ENCODE data around the gene HNRNPA2B1.

DNA sequence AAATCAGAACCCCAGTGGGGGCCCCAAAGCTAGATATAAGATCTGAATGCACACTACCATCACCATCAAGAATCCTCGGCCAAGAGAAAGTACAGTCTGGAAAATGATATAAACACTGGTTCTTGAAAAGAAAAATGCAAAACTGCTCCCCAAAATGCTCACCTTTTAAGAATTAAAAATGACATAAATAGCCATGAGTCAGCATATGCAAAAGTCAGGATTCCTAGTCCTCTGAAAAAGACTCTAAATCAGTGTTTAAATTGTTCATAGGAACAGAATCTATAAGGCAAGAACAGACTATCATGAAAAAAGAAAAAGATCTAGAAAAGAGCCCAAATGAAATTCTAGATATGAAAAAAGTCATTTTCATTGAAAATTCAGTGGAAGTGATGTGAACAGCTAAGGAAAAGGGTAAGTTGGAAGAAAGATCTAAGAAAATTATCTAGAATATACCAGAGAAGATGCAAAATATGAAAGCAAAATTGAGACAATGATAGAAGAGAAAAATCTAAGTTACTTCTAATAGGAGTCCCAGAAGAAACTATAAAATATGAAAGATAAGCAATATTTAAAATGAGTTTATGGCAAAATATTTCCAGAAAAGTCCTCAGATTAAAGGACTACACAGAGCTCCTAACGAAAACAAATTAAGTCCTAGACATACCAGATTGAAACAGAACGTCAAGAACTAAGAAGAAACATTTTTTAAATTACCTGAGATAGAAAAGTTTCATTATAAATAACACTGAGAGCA, 18.9 kb downstream of the HNRNPA2B1 start:
- no peak for TF ChIP-seq ZC3H10 (CRISPR knock-in tag; IDR thresholded peaks at IDR 0.05)
- TF ChIP-seq, protein P1, sequence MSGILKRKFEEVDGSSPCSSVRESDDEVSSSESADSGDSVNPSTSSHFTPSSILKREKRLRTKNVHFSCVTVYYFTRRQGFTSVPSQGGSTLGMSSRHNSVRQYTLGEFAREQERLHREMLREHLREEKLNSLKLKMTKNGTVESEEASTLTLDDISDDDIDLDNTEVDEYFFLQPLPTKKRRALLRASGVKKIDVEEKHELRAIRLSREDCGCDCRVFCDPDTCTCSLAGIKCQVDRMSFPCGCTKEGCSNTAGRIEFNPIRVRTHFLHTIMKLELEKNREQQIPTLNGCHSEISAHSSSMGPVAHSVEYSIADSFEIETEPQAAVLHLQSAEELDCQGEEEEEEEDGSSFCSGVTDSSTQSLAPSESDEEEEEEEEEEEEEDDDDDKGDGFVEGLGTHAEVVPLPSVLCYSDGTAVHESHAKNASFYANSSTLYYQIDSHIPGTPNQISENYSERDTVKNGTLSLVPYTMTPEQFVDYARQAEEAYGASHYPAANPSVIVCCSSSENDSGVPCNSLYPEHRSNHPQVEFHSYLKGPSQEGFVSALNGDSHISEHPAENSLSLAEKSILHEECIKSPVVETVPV (CRISPR knock-in tag; IDR thresholded peaks at IDR 0.05): no peak
- TF ChIP-seq, protein P2, sequence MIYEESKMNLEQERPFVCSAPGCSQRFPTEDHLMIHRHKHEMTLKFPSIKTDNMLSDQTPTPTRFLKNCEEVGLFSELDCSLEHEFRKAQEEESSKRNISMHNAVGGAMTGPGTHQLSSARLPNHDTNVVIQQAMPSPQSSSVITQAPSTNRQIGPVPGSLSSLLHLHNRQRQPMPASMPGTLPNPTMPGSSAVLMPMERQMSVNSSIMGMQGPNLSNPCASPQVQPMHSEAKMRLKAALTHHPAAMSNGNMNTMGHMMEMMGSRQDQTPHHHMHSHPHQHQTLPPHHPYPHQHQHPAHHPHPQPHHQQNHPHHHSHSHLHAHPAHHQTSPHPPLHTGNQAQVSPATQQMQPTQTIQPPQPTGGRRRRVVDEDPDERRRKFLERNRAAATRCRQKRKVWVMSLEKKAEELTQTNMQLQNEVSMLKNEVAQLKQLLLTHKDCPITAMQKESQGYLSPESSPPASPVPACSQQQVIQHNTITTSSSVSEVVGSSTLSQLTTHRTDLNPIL (CRISPR knock-in tag; IDR thresholded peaks at IDR 0.05; ENCODE audit: low read depth): no peak
- no peak for TF ChIP-seq RARB (CRISPR knock-in tag; IDR thresholded peaks at IDR 0.05)
- TF ChIP-seq, protein P3, sequence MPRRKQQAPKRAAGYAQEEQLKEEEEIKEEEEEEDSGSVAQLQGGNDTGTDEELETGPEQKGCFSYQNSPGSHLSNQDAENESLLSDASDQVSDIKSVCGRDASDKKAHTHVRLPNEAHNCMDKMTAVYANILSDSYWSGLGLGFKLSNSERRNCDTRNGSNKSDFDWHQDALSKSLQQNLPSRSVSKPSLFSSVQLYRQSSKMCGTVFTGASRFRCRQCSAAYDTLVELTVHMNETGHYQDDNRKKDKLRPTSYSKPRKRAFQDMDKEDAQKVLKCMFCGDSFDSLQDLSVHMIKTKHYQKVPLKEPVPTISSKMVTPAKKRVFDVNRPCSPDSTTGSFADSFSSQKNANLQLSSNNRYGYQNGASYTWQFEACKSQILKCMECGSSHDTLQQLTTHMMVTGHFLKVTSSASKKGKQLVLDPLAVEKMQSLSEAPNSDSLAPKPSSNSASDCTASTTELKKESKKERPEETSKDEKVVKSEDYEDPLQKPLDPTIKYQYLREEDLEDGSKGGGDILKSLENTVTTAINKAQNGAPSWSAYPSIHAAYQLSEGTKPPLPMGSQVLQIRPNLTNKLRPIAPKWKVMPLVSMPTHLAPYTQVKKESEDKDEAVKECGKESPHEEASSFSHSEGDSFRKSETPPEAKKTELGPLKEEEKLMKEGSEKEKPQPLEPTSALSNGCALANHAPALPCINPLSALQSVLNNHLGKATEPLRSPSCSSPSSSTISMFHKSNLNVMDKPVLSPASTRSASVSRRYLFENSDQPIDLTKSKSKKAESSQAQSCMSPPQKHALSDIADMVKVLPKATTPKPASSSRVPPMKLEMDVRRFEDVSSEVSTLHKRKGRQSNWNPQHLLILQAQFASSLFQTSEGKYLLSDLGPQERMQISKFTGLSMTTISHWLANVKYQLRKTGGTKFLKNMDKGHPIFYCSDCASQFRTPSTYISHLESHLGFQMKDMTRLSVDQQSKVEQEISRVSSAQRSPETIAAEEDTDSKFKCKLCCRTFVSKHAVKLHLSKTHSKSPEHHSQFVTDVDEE (CRISPR knock-in tag; IDR thresholded peaks at IDR 0.05): no peak
